GM18870 (cell line): ENCODE data around the gene TMEM161A.
"Not testable (repeated sequence)": the region's sequence is repeated elsewhere in the genome, so short reads cannot be mapped to it uniquely, and the experiment has no call there.

Experiments used
- ATAC-seq: cut with Tn5 transposase; IDR thresholded peaks from one replicate; pipeline ENCODE4 v1.9.1; 2021; ENCODE audit warnings: moderate library complexity; ENCODE audit not compliant: unreplicated experiment

Gene TMEM161A

GRCh38 chr19:19138109-19138981 is at the start of gene TMEM161A:
TMEM161A (minus strand) TSS chr19:19138478; CDS start chr19:19138428, 50 bp downstream.
- ATAC-seq = peak; percentile 92

GRCh38 chr19:19186742-19187141 is 48.5 kb upstream of the TMEM161A start:
- ATAC-seq = no peak

GRCh38 chr19:19185853-19186740 is 47.8 kb upstream of the TMEM161A start:
- no peak for ATAC-seq

GRCh38 chr19:19181488-19181998 is 43.3 kb upstream of the TMEM161A start:
- ATAC-seq = no peak

- ATAC-seq = no peak
Measured at GRCh38 chr19:19179548-19180441, 41.5 kb upstream of the TMEM161A start.

GRCh38 chr19:19176950-19177349 is 38.7 kb upstream of the TMEM161A start:
- no peak for ATAC-seq

- ATAC-seq = not testable (repeated sequence)
Measured at GRCh38 chr19:19173243-19173642, 35.0 kb upstream of the TMEM161A start.

- no peak for ATAC-seq
Measured at GRCh38 chr19:19171821-19172532, 33.7 kb upstream of the TMEM161A start.

GRCh38 chr19:19170873-19171672 is 32.8 kb upstream of the TMEM161A start:
- no peak for ATAC-seq

- peak; percentile 60 for ATAC-seq
Measured at GRCh38 chr19:19170053-19170872, 32.0 kb upstream of the TMEM161A start, which contains the start of gene MEF2B. MEF2B (minus strand) TSS chr19:19170263; CDS start chr19:19150735, 19,528 bp downstream.

- no peak for ATAC-seq
Measured at GRCh38 chr19:19169236-19170052, 31.2 kb upstream of the TMEM161A start.

- no peak for ATAC-seq
Measured at GRCh38 chr19:19167612-19168011, 29.3 kb upstream of the TMEM161A start.

- no peak for ATAC-seq
Measured at GRCh38 chr19:19165396-19165795, 27.1 kb upstream of the TMEM161A start.

- ATAC-seq = no peak
Measured at GRCh38 chr19:19162495-19162894, 24.2 kb upstream of the TMEM161A start.

- ATAC-seq = no peak
Measured at GRCh38 chr19:19160461-19161035, 22.3 kb upstream of the TMEM161A start.

GRCh38 chr19:19159534-19159933 is 21.3 kb upstream of the TMEM161A start:
- ATAC-seq = no peak

GRCh38 chr19:19157808-19158207 is 19.5 kb upstream of the TMEM161A start:
- ATAC-seq = no peak
